GM12874 (cell line): ENCODE measurements around the gene SPTB.

Experiments used
- CTCF ChIP-seq: IDR thresholded peaks from 2 replicates; pipeline ENCODE4 v1.5.1; 2011; ENCODE audit warnings: low read depth, mild to moderate bottlenecking, control low read depth, low read length, moderate library complexity; ENCODE audit not compliant: insufficient read depth

SPTB gene

GRCh38 chr14:64815257-64815656 is 64.5 kb downstream of the SPTB start:
- TF ChIP-seq CTCF = no peak

- no peak for TF ChIP-seq CTCF
Measured at GRCh38 chr14:64812412-64812811, 67.3 kb downstream of the SPTB start.

- TF ChIP-seq CTCF = no peak
Measured at GRCh38 chr14:64811676-64812075, 68.0 kb downstream of the SPTB start.

- no peak for TF ChIP-seq CTCF
Measured at GRCh38 chr14:64808449-64808848, 71.3 kb downstream of the SPTB start.

GRCh38 chr14:64807551-64807950 is 72.2 kb downstream of the SPTB start:
- no peak for TF ChIP-seq CTCF

- TF ChIP-seq CTCF = no peak
Measured at GRCh38 chr14:64806862-64807495, 72.7 kb downstream of the SPTB start.

GRCh38 chr14:64806202-64806861 is 73.4 kb downstream of the SPTB start:
- no peak for TF ChIP-seq CTCF
